ENCODE data around the gene UBE2L5. TPM values are rescaled to one million over a fixed set of nuclear protein-coding genes. Genes with fewer than 3 reads are reported as not detected.

The UBE2L5 gene
- total RNA-seq, 2 donors from 2014 or later = 1.1 TPM; not detected in 1

- no peaks in the 10 kb centered on the region for H3K36me3 ChIP-seq
- H3K9me3 ChIP-seq = no peaks in the 10 kb centered on the region
- peaks cover 0 to 8% of the 10 kb centered on the region in 2 donors for H3K4me1 ChIP-seq
- DNase-seq (ENCODE audit: low spot score) = no peak
- no peak overlapping the region for H3K4me3 ChIP-seq
- no peak overlapping the region for H3K27ac ChIP-seq
- no peaks in the 10 kb centered on the region for H3K27me3 ChIP-seq
- TF ChIP-seq CTCF (IDR thresholded peaks at IDR 0.05) = no peak
Measured at GRCh38 chr13:30423891-30424290, 1.6 kb downstream of the UBE2L5 start.

- no peaks in the 10 kb centered on the region for H3K27me3 ChIP-seq
- H3K4me1 ChIP-seq = no peaks in the 10 kb centered on the region
- no peak overlapping the region for H3K27ac ChIP-seq
- no peak for TF ChIP-seq CTCF (IDR thresholded peaks at IDR 0.05)
- H3K4me3 ChIP-seq = no peak overlapping the region
- H3K9me3 ChIP-seq = no peaks in the 10 kb centered on the region
- H3K36me3 ChIP-seq = no peaks in the 10 kb centered on the region
- no peak for DNase-seq (ENCODE audit: low spot score)
Measured at GRCh38 chr13:30429235-30429634, 6.9 kb downstream of the UBE2L5 start.

DNA sequence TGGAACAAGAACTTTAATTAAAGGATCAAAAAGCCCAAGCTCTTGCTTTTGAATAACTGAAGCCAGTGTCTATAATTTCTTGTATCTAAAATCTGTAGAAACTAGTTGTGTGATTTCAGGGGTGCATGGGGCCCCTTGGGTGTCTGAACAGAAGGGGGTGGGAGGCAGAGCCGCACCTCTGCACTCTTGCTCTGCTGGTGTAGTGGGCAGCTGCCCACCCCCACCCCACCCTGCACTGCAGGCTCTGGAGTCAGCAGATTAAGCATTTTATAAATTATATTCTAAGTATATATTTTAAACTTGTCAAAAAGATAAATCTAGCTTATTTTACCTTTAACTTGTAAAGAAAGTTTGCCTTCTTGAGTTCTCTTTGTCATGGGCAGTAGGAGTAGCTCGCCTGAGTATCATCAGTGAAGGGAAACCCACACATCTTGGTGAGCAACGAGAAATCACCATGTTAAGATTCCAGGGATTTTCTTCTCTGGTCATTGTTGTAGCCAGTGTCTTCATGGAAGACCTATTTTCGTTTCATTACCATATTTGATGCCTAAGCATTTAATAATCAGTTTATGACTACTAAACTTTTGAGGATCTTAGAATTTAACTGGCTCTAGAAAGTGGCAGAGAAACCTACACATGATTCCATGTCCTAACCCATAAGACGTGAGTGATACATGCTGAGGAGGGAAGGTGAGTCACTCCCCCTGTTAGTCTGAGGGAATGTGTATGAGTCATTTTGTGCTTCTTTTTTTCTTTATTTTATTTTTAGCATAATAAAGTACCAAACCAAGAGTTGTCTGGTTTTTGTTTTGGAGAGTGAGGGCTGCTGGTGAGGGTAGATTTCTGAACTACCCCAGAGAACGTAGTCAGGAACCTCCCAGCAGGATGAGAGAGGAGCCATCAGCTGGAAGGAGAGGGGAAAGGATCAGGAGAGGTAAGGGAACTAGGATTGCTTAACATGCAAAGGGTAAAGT, 7.7 kb downstream of the UBE2L5 start:
- no peak for TF ChIP-seq CTCF (IDR thresholded peaks at IDR 0.05)
- H3K27ac ChIP-seq = no peak overlapping the region

DNA sequence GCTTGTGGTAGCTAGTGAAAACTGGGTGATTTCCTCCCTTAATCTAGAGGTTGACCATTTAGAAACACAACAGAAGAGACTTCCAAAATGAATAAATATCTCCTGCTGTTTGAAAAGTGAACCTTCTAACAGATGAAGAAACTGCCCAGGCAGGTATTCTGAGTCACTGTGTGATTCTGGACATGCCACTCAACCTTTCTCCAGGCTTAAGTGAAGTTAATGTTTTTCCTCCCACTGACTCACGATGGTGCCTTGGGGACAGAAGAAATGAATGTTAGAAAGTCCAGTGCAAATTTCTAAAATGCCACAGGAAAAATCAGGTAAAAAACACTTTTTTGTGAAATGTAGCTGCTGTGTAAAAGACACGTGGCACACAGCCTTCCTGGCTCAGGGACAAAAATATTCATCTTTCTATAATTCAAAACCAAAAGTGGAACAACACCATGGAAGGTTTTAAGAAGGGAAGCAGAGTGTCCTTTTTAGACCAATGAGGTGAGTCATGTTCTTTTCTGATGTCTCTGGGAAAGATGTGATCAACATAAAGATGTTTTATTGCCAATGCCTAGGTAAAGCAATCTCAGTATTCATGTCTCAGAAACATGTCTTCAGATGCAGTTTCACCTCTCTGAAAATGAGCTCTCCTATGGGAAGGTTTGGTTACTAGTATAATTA, 9.1 kb downstream of the UBE2L5 start:
- TF ChIP-seq CTCF (IDR thresholded peaks at IDR 0.05) = no peak
- H3K4me1 ChIP-seq = no peaks in the 10 kb centered on the region
- no peaks in the 10 kb centered on the region for H3K9me3 ChIP-seq
- no peak overlapping the region for H3K4me3 ChIP-seq
- no peak overlapping the region for H3K27ac ChIP-seq
- H3K27me3 ChIP-seq = no peaks in the 10 kb centered on the region
- no peak for DNase-seq (ENCODE audit: low spot score)
- H3K36me3 ChIP-seq = no peaks in the 10 kb centered on the region

More for the DNA sequence above, 7.7 kb downstream of the UBE2L5 start:
- Histone ChIP-seq H3K27me3 (no peaks in the 10 kb centered on the region), H3K36me3 (no peaks in the 10 kb centered on the region), H3K9me3 (no peaks in the 10 kb centered on the region), H3K4me1 (no peaks in the 10 kb centered on the region), H3K4me3 (no peak overlapping the region)
- DNase-seq (ENCODE audit: low spot score) = no peak

DNA sequence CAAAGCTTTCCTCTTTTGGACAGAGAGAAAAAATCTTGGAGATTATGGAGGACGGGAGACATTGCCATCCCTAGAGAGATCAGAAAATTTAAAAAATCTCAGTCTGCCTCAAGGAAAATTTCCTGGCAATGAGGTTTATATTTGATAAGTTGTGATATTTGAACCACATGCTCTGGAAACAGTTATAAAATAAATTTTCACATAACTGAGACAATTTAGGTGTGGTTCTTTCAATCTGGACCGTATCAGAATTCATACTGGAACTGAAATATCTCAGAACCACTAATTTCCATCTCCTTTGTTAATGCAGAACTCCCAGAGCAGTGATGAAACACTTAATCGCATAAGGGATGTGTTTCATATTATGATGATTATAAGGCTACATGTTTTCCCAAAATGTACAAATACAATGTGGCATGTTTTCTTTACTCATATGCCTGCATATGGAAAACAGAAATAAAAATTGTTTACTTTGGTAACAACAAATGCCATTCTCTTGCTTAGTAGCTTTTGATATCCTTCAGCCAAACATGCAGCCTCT, 13.7 kb downstream of the UBE2L5 start:
- Histone ChIP-seq H3K27me3 (no peaks in the 10 kb centered on the region), H3K36me3 (no peaks in the 10 kb centered on the region), H3K4me1 (no peaks in the 10 kb centered on the region), H3K27ac (no peak overlapping the region), H3K4me3 (no peak overlapping the region), H3K9me3 (no peaks in the 10 kb centered on the region)
- TF ChIP-seq CTCF (IDR thresholded peaks at IDR 0.05) = no peak
- DNase-seq (ENCODE audit: low spot score) = no peak

Data from right atrium auricular region (tissue), 2 donors.